Activated T-cell treated with anti-CD3 and anti-CD28 coated beads for 4 hours (primary cell): ENCODE data around the gene TAAR8.
"Not testable (repeated sequence)": the region's sequence is repeated elsewhere in the genome, so short reads cannot be mapped to it uniquely, and the experiment has no call there.

Experiments used
- DNase-seq: peaks from one replicate; pipeline ENCODE4 v3.0.0-alpha.2; 2020

TAAR8 gene

GRCh38 chr6:132548746-132549463 is 3.6 kb upstream of the TAAR8 start:
- no peak for DNase-seq

- DNase-seq: no peak
These were observed 1.3 kb upstream of the TAAR8 start for GRCh38 chr6:132551214-132551613.

DNA sequence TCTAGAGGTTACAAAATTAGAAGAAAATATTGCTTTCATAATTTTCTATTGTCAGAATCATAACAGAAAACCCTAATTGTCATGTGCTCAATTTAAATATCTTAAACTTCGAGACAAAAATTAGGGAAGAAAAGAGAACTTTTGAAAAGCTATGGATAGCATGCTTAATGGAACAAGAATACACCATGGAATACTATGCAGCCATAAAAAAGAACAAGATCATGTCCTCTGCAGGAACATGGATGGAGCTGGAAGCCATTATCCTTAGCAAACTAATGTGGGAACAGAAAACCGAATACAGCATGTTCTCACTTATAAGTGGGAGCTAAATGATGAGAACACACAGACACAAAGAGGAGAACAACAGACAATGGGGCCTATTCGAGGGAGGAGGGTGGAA is 7.6 kb downstream of the TAAR8 start:
- not testable (repeated sequence) for DNase-seq

DNA sequence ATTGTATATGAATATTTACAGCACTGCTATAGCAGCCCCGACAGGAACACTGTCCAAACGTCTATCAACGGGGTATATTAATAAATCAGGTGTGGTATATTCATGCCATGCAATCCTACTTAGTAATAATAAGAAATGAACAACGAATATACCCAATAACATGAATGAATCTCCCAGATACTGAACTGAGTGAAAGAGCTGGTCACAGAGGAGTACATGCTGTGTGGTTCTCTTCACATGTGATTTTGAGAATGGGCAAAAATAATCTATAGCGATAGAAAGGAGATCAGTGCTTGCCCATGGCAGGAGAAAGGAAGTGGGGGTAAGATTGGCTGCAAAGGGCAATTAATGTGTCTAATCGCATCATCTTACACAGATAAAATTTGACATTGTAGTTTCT is 13.9 kb downstream of the TAAR8 start:
- no peak for DNase-seq

DNA sequence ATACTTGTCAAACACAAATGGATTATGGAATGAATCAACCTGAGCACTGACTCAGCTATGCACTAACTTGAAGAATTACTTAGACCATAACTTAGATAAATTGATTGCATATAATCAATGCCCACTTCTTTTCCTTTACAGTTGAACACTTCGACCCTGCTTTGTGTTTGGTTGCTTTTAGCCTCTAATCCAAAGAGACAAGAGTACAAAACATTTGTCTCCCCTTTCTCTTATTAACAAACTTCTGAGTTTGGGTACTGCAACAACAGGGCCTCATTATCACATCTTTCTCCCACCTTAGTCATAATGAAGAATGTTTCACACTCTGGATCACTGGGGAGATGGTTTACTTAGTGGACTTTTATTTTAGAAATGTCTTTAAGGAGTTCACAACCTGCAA is 15.1 kb downstream of the TAAR8 start:
- DNase-seq: no peak

DNA sequence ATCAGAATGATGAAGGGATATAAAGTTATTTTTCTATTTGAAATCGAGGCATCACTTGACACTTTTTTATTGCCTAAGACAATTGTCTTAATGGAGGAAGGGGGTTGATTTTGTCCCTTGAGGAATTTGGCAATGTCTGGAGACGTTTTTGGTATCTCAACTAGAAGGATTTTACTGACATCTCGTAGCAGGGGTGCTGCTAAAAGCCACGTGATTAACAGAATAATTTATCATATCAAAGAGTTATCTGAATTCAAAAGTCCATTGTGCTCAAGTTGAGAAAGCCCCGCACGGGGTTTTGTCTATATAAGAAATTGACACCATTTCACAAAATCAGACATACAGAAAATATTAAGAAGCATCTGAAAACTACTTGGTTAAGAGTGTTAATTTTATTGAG is 16.1 kb downstream of the TAAR8 start:
- DNase-seq: no peak

DNA sequence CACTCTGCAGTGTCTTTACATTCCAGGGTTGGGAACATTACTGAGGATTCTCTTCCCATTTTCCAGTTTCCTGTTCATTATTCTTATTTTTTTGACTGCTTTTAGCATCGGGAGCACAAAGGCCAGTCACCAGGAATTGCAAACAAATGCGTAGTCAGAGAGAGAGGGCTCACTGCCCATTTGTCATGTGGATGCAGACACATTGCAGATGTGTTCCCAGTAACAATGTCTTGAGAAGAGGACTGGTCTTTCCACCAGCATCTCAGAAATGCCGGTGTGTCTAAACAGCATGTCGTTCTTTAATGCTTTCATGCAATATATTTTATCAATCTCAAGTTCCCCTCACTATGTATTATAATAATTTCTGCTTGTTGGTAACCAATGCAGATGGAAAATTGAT is 16.7 kb downstream of the TAAR8 start:
- DNase-seq: no peak

GRCh38 chr6:132570221-132570777 is 17.8 kb downstream of the TAAR8 start, which contains the start of gene TAAR6:
TAAR6 (plus strand) TSS chr6:132570322; CDS start chr6:132570322, 0 bp downstream.
- DNase-seq: no peak

GRCh38 chr6:132571774-132572173 is 19.3 kb downstream of the TAAR8 start:
- no peak for DNase-seq

- DNase-seq: no peak
These were observed 32.2 kb downstream of the TAAR8 start for GRCh38 chr6:132584698-132585097.

DNA sequence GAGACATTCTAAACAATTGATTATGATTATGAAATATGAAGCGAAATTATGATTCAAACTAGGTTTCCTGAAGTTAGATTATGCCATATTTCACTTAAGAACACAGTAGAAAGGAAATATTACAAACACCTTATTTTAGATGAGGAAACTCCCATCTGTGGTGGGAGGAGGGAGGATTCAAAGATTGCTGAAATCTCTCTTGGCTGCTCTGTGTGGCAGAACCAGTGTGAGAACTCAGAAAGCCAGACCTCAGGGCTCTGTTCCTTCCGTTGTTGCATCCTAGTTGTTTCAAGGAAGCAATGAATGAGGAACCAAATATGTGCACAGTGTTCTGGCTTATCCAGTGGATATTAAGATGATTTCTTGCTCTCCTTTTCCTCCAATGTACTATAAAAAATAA is 35.0 kb downstream of the TAAR8 start:
- no peak for DNase-seq

DNA sequence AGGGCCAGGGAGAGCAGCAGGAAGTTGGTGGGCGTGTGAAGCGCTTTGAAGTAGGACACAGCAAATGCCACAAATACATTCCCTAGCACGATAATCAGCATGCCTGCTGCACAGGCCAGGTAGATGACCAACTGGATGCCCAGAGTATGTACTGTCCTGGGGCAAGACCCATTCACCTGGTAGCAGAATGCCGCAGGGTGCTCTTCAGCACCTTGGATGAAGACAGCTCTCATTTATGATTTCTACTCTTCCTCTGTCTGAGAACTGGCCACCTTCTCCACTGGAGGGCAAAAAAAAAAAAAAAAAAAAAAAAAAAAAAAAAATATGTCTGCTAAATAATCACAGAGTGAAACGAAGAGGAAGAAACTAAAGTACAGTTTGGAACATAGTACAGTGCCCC is 37.0 kb downstream of the TAAR8 start, which contains the start of gene TAAR5:
TSS of gene TAAR5 (minus strand) at position 288 of the 400 bp plus-strand sequence. CDS start at position 233, 55 bp downstream.
- no peak for DNase-seq

DNA sequence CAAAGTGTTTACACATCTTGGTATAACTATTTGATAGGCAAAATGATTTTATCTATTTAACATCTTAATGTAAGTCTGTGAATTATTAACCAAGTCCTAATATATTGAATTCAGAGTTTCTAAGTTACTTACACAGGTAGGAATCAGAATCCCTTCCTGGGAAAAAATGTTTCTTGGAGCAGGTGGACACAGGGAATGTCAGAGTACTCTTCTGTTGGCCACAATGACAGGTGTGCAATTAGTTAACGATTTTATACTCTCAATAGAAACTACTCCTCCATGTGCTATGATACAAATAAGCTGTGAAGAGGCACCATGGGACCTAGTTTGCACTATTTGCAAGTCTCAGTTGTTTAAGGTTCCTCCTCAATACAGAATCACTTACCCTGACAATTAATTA is 37.9 kb downstream of the TAAR8 start:
- no peak for DNase-seq

- DNase-seq: no peak
These were observed 40.4 kb downstream of the TAAR8 start for GRCh38 chr6:132592855-132593254.

- DNase-seq: no peak
These were observed 43.7 kb downstream of the TAAR8 start for GRCh38 chr6:132596201-132596600.

DNA sequence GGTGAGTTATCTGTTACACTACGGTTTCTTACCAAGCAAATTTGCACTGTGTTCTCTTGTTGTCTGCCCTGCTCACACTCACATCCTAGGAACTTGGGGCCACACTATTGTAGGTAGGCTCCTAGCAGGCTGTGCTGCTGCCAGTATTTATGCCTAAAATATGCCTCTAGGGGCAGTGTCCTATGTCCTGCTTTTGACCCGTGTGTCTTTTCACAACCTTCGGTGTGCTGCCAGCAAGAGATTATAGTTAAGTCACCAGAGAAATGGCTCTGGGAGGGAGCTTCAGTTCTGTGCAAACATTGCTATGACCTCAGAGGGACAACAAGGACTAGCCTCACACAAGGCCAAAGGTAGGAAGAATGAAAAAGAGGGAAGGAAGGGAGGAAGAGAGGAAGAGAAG is 46.0 kb downstream of the TAAR8 start:
- DNase-seq: no peak

DNA sequence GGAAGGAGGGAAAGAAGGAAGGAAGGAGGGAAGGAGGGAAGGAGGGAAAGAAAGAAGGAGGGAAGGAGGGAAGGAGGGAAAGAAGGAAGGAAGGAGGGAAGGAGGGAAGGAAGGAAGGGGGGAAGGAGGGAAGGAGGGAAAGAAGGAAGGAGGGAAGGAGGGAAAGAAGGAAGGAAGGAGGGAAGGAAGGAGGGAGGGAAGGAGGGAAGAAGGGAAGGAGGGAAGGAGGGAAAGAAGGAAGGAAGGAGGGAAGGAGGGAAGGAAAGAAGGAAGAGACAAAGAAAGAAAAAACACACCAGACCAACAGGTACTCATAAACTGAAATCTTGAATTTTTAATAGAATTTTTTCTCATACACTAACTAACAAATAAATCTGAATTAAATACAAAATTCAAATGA is 48.4 kb downstream of the TAAR8 start:
- DNase-seq: not testable (repeated sequence)
